D721Med (cell line): ENCODE measurements around the gene CCDC91.

Experiments used
- DNase-seq: peaks from one replicate; pipeline ENCODE4 v3.0.0; 2011; ENCODE audit warnings: low spot score; ENCODE audit not compliant: insufficient read length
- FAIRE-seq: peaks from 2 replicates; lab custom pipeline; 2011; peaks lifted over from hg19 to GRCh38; lab: Jason Lieb, UNC
- CTCF ChIP-seq: IDR thresholded peaks from 2 replicates; pipeline ENCODE4 v1.5.1; 2012; ENCODE audit warnings: mild to moderate bottlenecking, control low read depth; ENCODE audit not compliant: insufficient read depth; ENCODE audit errors: missing control alignments

The CCDC91 gene

GRCh38 chr12:28232211-28232928 lies 42.1 kb downstream of the CCDC91 start:
- TF ChIP-seq CTCF: no peak
- DNase-seq: no peak
- no peak for FAIRE-seq

- no peak for TF ChIP-seq CTCF
- DNase-seq (no peak), FAIRE-seq (no peak)
Measured at GRCh38 chr12:28234444-28234843, 44.2 kb downstream of the CCDC91 start.

- FAIRE-seq: no peak
- no peak for TF ChIP-seq CTCF
Measured at GRCh38 chr12:28235015-28235414, 44.8 kb downstream of the CCDC91 start.

GRCh38 chr12:28235985-28236384 lies 45.7 kb downstream of the CCDC91 start:
- FAIRE-seq (no peak), DNase-seq (no peak)
- TF ChIP-seq CTCF: no peak

More at GRCh38 chr12:28235015-28235414, 44.8 kb downstream of the CCDC91 start:
- DNase-seq: no peak

- DNase-seq: no peak
- no peak for TF ChIP-seq CTCF
- no peak for FAIRE-seq
Measured at GRCh38 chr12:28237423-28237822, 47.2 kb downstream of the CCDC91 start.

GRCh38 chr12:28239918-28240317 lies 49.7 kb downstream of the CCDC91 start:
- no peak for TF ChIP-seq CTCF
- DNase-seq: no peak
- no peak for FAIRE-seq

- no peak for TF ChIP-seq CTCF
- DNase-seq (no peak), FAIRE-seq (no peak)
Measured at GRCh38 chr12:28240853-28241252, 50.6 kb downstream of the CCDC91 start.
